MM.1S (cell line): ENCODE results near the gene KRTAP26-1.

ENCODE experiments used
- CTCF ChIP-seq: fragments of 300-600 bp; sonication (generic); IDR thresholded peaks from 2 replicates; pipeline ENCODE4 v1.5.1; 2016; ENCODE audit warnings: antibody characterized with exemption, low read length, mixed read lengths
- EZH2 ChIP-seq: fragments of 300-600 bp; sonication (generic); optimal IDR thresholded peaks from 2 replicates; pipeline ENCODE3; 2017; ENCODE audit warnings: low read depth, mild to moderate bottlenecking, antibody characterized with exemption, low read length, mixed read lengths
- EZH2phosphoT487 ChIP-seq: fragments of 300-600 bp; sonication (generic); IDR thresholded peaks from 2 replicates; pipeline ENCODE4 v1.6.1; 2018; ENCODE audit warnings: antibody characterized with exemption, low read length

GRCh38 chr21:30333736-30334135, 13.6 kb upstream of the KRTAP26-1 start:
- TF ChIP-seq CTCF: no peak
- TF ChIP-seq EZH2: no peak
- no peak for TF ChIP-seq EZH2phosphoT487
